HL-60 (cell line): ENCODE results near the gene SLC30A1.

Experiments used
- GABPA ChIP-seq: IDR thresholded peaks from 2 replicates; pipeline ENCODE4 v1.6.1; 2012; ENCODE audit warnings: low read depth
- TF ChIP-seq, protein P1 (sequence below): IDR thresholded peaks from one replicate; pipeline ENCODE4 v1.5.1; 2011; ENCODE audit warnings: low read length, control low read depth, inconsistent platforms; ENCODE audit not compliant: insufficient read depth

DNA sequence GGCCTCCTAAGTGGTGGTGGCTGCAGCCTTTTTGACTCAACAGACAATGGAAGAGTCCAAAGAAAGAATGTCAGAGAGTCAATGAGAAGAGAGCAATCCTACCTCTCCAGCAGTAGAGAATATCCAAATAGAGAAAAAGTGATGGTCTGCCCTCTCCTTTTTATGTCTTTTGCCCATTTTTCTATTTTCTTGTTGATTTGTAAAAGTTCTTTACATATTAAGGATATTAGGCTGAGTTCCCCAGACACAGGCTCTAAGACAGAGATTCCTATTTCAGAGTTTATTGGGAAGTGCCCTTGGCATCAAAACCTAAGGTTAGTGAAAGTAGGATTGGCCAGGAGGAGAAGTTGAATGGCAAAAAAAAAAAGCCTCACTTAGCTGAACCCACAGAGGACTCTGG is 20.3 kb upstream of the SLC30A1 start:
- TF ChIP-seq, protein P1, sequence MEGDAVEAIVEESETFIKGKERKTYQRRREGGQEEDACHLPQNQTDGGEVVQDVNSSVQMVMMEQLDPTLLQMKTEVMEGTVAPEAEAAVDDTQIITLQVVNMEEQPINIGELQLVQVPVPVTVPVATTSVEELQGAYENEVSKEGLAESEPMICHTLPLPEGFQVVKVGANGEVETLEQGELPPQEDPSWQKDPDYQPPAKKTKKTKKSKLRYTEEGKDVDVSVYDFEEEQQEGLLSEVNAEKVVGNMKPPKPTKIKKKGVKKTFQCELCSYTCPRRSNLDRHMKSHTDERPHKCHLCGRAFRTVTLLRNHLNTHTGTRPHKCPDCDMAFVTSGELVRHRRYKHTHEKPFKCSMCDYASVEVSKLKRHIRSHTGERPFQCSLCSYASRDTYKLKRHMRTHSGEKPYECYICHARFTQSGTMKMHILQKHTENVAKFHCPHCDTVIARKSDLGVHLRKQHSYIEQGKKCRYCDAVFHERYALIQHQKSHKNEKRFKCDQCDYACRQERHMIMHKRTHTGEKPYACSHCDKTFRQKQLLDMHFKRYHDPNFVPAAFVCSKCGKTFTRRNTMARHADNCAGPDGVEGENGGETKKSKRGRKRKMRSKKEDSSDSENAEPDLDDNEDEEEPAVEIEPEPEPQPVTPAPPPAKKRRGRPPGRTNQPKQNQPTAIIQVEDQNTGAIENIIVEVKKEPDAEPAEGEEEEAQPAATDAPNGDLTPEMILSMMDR, result no peak
- TF ChIP-seq GABPA, result no peak
